CD4-positive, alpha-beta T cell (primary cell): Measurements from ENCODE around the gene SH3BP2. TPM values are rescaled to one million over a fixed set of nuclear protein-coding genes. Genes with fewer than 3 reads are reported as not detected.

Experiments
- ATAC-seq: fragments of 200-7000 bp; cut with Tn5 transposase; one replicate; pipeline ENCODE4 v1.10.0; 2022; ENCODE audit warnings: mild to moderate bottlenecking; ENCODE audit not compliant: poor library complexity
- CTCF ChIA-PET: fragments of 350-600 bp; sonication (Branson Sonifier 250); formaldehyde crosslinking; loops from one replicate; lab custom pipeline; 2021; ENCODE audit warnings: antibody characterized with exemption, inconsistent platforms; lab: Charles Lee
- POLR2A ChIA-PET: fragments of 350-600 bp; sonication (Branson Sonifier 250); formaldehyde crosslinking; loops from one replicate; lab custom pipeline; 2021; ENCODE audit warnings: antibody characterized with exemption, inconsistent platforms; lab: Charles Lee
- DNase-seq, 14 experiments: peaks; one replicate each; pipeline ENCODE4 v3.0.0-alpha.2; 2013 to 2020; ENCODE audit warnings: mixed read lengths in 2 of 14
- H3K27ac ChIP-seq, 2 donors: one replicate each; pipeline versions ENCODE4 v1.5.1 to v1.7.0; 2013; ENCODE audit warnings: low read length in 2 of 2, low read depth in 1 of 2, mild to moderate bottlenecking in 1 of 2
- H3K27me3 ChIP-seq, 2 experiments: 1 replicate in 1 of 2; 2 replicates in 1 of 2; pipeline versions ENCODE4 v1.6.1 to v1.7.0; 2013; ENCODE audit warnings: low read length in 2 of 2, control low read depth in 1 of 2, mild to moderate bottlenecking in 1 of 2, moderate library complexity in 1 of 2; ENCODE audit not compliant: insufficient read depth in 2 of 2, control insufficient read depth in 1 of 2
- H3K36me3 ChIP-seq: one replicate; pipeline ENCODE4 v1.6.1; 2013; ENCODE audit warnings: low read length, control low read depth; ENCODE audit not compliant: insufficient read depth
- H3K4me1 ChIP-seq: one replicate; pipeline ENCODE4 v1.6.1; 2013; ENCODE audit warnings: low read length, control low read depth; ENCODE audit not compliant: insufficient read depth
- H3K4me3 ChIP-seq: one replicate; pipeline ENCODE4 v1.5.1; 2013; ENCODE audit warnings: mild to moderate bottlenecking, low read length, moderate library complexity
- H3K9me3 ChIP-seq, 2 experiments: 1 replicate in 1 of 2; 2 replicates in 1 of 2; pipeline versions ENCODE4 v1.6.1 to v1.7.0; 2013; ENCODE audit warnings: low read length in 2 of 2, mild to moderate bottlenecking in 2 of 2, control low read depth in 1 of 2, moderate library complexity in 1 of 2; ENCODE audit not compliant: control insufficient read depth in 1 of 2, insufficient read depth in 1 of 2
- H3K27ac Mint-ChIP-seq: one replicate; pipeline ENCODE4 v1.8.0; 2020; ENCODE audit warnings: mixed read lengths
- H3K27me3 Mint-ChIP-seq: one replicate; pipeline ENCODE4 v1.8.0; 2021; ENCODE audit warnings: mixed read lengths
- H3K36me3 Mint-ChIP-seq: one replicate; pipeline ENCODE4 v1.8.0; 2021; ENCODE audit warnings: low read depth, mixed read lengths
- H3K4me1 Mint-ChIP-seq: one replicate; pipeline ENCODE4 v1.8.0; 2021; ENCODE audit warnings: low read depth, mixed read lengths
- H3K4me3 Mint-ChIP-seq: one replicate; pipeline ENCODE4 v1.8.0; 2020; ENCODE audit warnings: mild to moderate bottlenecking, mixed read lengths
- H3K9me3 Mint-ChIP-seq: one replicate; pipeline ENCODE4 v1.8.0; 2020; ENCODE audit warnings: mixed read lengths
- intact Hi-C, 2 experiments: fragments of 100-400 bp; cut with DNase I in 1 of 2; cut with micrococcal nuclease in 1 of 2; formaldehyde crosslinking; loops; one replicate each; pipeline versions ENCODE4 v1.15.1 to v1.9.0; 2023 to 2025; cut with DNase I, micrococcal nuclease
- total RNA-seq, 174 experiments: library from RNA in 2 of 174; stranded (reverse) in 2 of 174; gene quantifications; one replicate each; pipeline ENCODE4 v1.2.3 and lab custom pipeline; 2021 to 2026
- TF ChIP-seq, protein P1 (sequence below): fragments of 200-600 bp; IDR thresholded peaks from one replicate; pipeline ENCODE4 v1.8.0; 2022; ENCODE audit warnings: antibody characterized with exemption, mild to moderate bottlenecking

Gene SH3BP2
- total RNA-seq, 2 experiments from 2014 or later = 30.1 to 30.5 TPM

GRCh38 chr4:2787230-2788100 is 5.4 kb upstream of the SH3BP2 start:
- DNase-seq = peak in 8 of 14 experiments; percentile 38 to 81 (median 50)
- peak; percentile 49 for ATAC-seq
- Histone ChIP-seq H3K36me3 (no peaks in the 10 kb centered on the region), H3K4me1 (peaks cover 66% of the 10 kb centered on the region), H3K4me3 (no peak overlapping the region), H3K27me3 (no peaks in the 10 kb centered on the region), H3K9me3 (no peaks in the 10 kb centered on the region), H3K27ac (peak overlapping the region; percentile 86 to 87)
- H3K4me3 Mint-ChIP-seq = peak overlapping the region; percentile 54
- intact Hi-C loops = no loop called here
- H3K9me3 Mint-ChIP-seq = peaks cover 6% of the 10 kb centered on the region
- CTCF ChIA-PET = no interaction called here
- H3K27ac Mint-ChIP-seq = peak overlapping the region; percentile 93
- H3K27me3 Mint-ChIP-seq = no peaks in the 10 kb centered on the region
- TF ChIP-seq, protein P1, sequence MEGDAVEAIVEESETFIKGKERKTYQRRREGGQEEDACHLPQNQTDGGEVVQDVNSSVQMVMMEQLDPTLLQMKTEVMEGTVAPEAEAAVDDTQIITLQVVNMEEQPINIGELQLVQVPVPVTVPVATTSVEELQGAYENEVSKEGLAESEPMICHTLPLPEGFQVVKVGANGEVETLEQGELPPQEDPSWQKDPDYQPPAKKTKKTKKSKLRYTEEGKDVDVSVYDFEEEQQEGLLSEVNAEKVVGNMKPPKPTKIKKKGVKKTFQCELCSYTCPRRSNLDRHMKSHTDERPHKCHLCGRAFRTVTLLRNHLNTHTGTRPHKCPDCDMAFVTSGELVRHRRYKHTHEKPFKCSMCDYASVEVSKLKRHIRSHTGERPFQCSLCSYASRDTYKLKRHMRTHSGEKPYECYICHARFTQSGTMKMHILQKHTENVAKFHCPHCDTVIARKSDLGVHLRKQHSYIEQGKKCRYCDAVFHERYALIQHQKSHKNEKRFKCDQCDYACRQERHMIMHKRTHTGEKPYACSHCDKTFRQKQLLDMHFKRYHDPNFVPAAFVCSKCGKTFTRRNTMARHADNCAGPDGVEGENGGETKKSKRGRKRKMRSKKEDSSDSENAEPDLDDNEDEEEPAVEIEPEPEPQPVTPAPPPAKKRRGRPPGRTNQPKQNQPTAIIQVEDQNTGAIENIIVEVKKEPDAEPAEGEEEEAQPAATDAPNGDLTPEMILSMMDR = no peak
- H3K36me3 Mint-ChIP-seq = no peaks in the 10 kb centered on the region
- peaks cover 47% of the 10 kb centered on the region for H3K4me1 Mint-ChIP-seq
- POLR2A ChIA-PET = interaction anchor here (0.7 to 3.7 kb wide), 6 partner anchors 11 to 74 kb away, joined by 3 to 24 read pairs (median 5); no protein-coding TSS in a partner anchor

DNA sequence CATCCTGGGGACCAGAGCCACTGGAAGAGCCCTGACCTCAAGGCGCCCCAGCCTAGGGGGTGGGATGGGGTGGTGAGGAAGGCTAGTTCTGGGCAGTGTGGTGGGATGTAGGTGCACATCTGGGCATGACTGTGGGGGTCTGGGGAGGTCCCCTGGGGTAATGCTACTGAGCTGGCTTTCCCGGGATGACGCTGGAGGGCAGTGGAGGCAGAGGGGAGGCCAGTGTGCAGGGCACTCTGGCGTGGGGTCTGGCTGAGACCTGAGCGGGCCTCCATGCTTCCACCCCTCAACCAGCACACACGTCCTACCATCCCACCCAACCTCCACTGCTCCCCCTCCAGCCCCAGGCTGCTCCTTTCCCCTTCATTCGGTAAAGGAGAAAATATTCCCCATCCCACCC is 4.8 kb upstream of the SH3BP2 start:
- POLR2A ChIA-PET = interaction anchor here (0.7 to 3.7 kb wide), 6 partner anchors 11 to 74 kb away, joined by 3 to 24 read pairs (median 5); no protein-coding TSS in a partner anchor
- Histone ChIP-seq H3K9me3 (no peaks in the 10 kb centered on the region), H3K36me3 (no peaks in the 10 kb centered on the region), H3K27ac (peak overlapping the region; percentile 86 to 87), H3K4me3 (no peak overlapping the region), H3K27me3 (no peaks in the 10 kb centered on the region), H3K4me1 (peaks cover 68% of the 10 kb centered on the region)
- intact Hi-C loops = no loop called here
- CTCF ChIA-PET = no interaction called here
- no peaks in the 10 kb centered on the region for H3K27me3 Mint-ChIP-seq
- H3K36me3 Mint-ChIP-seq = no peaks in the 10 kb centered on the region
- no peak overlapping the region for H3K4me3 Mint-ChIP-seq
- peak overlapping the region; percentile 93 for H3K27ac Mint-ChIP-seq
- peaks cover 47% of the 10 kb centered on the region for H3K4me1 Mint-ChIP-seq
- ATAC-seq (no peak), DNase-seq (no peak)
- TF ChIP-seq, protein P1 = no peak
- H3K9me3 Mint-ChIP-seq = peaks cover 6% of the 10 kb centered on the region

- no peaks in the 10 kb centered on the region for H3K27me3 Mint-ChIP-seq
- DNase-seq (peak in 1 of 14 experiments; percentile 21), ATAC-seq (no peak)
- H3K27ac Mint-ChIP-seq = peak overlapping the region; percentile 93
- TF ChIP-seq, protein P1 = no peak
- Histone ChIP-seq H3K4me1 (peaks cover 70% of the 10 kb centered on the region), H3K4me3 (no peak overlapping the region), H3K36me3 (no peaks in the 10 kb centered on the region), H3K27ac (peak overlapping the region; percentile 40 to 86), H3K9me3 (no peaks in the 10 kb centered on the region), H3K27me3 (no peaks in the 10 kb centered on the region)
- POLR2A ChIA-PET = interaction anchor here (1.1 to 3.7 kb wide), 2 partner anchors 10 to 50 kb away, joined by 5 to 24 read pairs; no protein-coding TSS in a partner anchor
- H3K9me3 Mint-ChIP-seq = peaks cover 5% of the 10 kb centered on the region
- CTCF ChIA-PET = no interaction called here
- H3K4me3 Mint-ChIP-seq = no peak overlapping the region
- peaks cover 48% of the 10 kb centered on the region for H3K4me1 Mint-ChIP-seq
- intact Hi-C loops = no loop called here
- no peaks in the 10 kb centered on the region for H3K36me3 Mint-ChIP-seq
Measured at GRCh38 chr4:2788532-2789103, 4.3 kb upstream of the SH3BP2 start.
